Embryonic facial prominence (tissue), 1 donor: ENCODE data around the gene ZNF385A.
A peak's percentile ranks its signal among the peaks of the same experiment; 100 is the strongest.

Experiments used
- DNase-seq: peaks from one replicate; pipeline ENCODE4 v3.0.0-alpha.2; 2016; ENCODE audit errors: extremely low spot score

The ZNF385A gene

GRCh38 chr12:54392485-54393206 is 8.1 kb upstream of the ZNF385A start:
- DNase-seq: no peak

- no peak for DNase-seq
Observed at GRCh38 chr12:54390668-54391551, 6.4 kb upstream of the ZNF385A start.

DNA sequence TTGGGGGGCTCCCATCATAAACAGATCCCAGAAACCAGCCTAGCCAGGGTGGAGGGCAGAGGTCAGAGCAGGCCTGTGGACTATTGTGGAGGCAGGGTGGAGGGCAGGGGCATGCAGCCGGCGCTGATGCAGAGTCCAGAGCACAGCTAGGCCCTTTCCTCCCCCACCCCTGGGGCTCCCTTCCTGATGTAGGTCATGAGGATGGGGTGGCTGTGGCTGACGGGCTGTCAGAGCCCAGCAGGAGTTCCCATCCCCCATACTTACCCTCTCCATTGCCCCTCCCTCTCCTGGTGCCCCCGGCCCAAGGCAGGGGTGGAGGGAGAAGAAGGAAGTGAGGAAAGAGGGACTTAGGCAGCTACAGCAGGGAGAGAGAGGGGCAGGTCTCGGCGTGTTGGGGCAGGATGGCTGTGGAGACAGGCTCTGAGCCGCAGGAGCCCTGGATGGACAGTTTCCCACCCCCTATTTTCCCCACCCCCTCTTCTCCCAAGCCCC is 5.7 kb upstream of the ZNF385A start:
- DNase-seq: no peak

- DNase-seq: no peak
Observed at GRCh38 chr12:54389607-54390175, 5.2 kb upstream of the ZNF385A start.

GRCh38 chr12:54389134-54389508 is 4.6 kb upstream of the ZNF385A start:
- no peak for DNase-seq

GRCh38 chr12:54388237-54389133 is 4.0 kb upstream of the ZNF385A start:
- DNase-seq: no peak

DNA sequence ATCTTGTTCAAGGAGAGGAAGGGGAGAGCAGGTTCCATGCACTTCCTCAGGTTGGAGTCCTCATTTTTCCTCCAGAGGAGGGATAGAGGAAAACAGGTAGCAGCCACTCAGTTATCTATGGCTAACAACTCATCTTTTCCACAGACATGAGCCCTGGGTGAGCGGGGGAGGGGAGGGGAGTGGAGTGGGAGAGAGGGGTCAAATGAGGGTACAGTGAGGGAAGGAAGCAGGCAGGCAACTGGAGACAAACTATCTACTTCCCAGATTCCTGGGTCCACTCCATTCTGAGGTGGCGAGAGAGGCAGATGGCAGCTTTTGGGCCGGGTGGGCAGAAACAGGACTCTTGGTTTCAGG is 2.6 kb upstream of the ZNF385A start:
- no peak for DNase-seq

DNA sequence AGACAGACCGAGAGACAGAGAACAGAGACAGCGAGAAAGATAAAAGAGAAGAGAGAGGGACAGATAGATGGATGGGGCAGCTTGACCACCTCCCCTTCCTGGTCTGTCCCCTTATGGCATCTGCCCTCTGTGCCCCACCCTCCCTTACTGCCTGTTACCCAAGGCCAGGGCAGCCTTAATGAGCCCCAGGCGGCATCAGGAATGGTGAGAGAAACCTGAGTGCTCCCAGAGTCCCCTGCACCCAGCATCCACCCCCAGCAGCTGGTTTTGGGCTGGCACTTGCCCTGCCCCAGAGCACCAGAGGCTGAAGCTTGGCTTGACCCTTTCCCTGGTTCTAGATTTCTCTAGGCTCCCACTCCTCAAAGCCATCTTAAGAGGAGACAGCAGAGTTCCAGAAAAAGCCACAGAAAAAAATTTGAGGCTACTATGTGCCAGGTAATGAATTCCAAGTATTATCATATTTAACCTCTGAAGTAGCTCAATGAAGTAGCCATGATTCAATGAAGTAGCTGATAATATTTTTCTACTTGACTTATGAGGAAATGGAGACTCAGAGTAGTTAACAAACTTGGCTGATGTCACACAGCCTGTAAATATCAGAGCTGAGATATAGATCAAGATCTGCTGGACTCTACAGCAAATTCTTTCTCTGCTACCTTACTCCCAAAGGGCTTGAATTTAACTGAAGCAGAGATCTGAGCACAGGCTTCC is 2.0 kb upstream of the ZNF385A start:
- no peak for DNase-seq

DNA sequence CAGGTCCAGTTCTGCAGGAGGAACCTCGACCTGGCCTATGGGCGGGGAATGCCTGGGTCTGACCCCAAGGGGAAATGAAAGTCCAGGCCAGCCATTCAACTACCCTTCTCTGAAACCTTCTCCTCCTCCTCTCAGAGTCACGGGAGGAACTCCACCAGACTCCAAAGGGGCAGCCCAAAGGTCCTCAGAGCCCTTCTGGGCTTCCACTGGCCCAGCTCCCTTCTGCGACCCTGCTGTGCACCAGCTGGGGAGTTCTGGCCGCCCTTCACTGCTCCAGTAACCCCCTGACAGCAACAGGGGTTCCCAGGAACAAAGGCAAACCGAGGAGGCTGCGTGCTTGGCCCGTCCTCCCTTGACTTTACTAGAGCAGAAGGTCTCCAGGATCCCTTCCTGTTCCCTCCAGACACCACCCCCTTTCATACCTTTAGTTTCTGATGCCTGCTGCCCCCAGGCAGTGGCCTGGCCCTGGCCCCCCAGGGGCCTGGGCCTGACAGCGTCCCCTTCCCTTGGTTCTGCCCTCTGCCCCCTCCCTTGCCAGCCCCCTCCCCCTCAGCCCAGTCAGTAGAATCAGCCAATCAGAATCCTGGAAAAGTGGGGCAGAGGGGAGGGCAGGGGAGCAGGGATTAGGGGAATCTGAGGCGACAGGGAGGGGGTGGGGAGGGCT is 850 bp upstream of the ZNF385A start:
- DNase-seq: no peak

GRCh38 chr12:54383041-54383609 is 1.4 kb downstream of the ZNF385A start:
- DNase-seq: no peak

- no peak for DNase-seq
Observed at GRCh38 chr12:54381136-54381535, 3.4 kb downstream of the ZNF385A start.

GRCh38 chr12:54379398-54380201 is 4.9 kb downstream of the ZNF385A start:
- DNase-seq: peak; percentile 76

DNA sequence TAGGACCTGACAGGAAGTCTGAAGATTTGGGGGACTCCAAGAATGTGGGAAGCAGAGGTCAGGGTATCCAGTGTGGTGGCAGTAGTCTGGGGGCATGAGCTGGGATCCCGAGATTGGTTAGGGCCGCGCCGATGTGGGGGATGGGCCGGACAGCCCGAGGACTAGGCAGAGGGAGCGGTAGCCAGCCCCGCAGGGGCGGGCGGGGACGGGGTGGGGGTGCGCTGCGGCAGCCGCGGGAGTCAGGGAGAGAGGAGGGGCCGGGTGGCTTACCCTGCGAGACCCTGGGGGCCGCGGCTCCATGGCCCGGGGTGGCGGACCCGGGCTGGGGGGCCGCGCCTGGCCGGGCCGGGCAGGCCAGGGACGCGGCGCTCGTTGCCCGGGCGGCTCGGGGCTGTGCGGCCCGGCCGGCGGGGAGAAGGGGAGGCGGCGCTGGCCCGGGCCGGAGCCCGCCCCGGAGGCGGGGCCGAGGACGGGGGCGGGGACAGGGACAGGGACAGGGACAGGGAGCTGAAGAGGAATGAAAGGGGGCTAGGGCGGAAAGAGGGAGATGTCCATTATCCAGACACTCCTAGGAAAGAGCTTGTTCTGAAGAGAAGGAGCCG is 5.6 kb downstream of the ZNF385A start:
- no peak for DNase-seq

DNA sequence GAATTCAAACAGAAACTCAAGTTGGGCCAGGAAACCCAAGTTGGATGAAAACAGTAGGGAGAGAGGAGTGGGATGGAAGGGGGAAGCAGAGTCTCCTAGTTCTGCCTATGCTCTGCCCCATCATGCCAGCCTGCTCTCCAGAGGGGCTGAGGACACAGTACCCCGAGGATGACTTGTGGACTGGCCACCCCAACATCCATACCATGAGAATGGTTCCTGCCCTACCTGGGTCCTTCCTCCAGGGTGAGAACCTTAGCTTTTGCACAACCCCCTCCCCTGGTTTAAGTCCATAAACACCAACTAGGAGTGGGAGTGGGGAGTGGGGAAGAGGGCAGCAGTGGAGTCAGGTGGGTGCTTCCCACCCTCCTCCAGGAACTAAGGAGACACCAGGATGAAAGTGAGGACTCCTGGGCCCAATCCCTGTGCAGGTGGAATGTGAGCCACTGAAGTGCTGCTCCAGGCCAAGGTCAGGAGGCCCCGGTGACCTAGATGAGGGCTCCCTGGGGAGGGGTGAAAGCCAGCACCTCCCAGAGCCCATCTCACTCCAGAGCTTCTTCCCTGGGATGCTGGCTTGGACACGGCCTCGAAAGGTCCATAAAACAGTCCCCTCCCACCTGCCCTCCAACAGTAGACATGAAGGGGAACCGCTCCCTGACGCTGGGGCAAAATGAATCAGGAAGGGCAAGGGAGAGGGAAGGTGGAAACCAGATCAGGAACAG is 6.6 kb downstream of the ZNF385A start:
- no peak for DNase-seq

GRCh38 chr12:54377007-54377406 is 7.5 kb downstream of the ZNF385A start:
- no peak for DNase-seq

GRCh38 chr12:54376596-54376995 is 7.9 kb downstream of the ZNF385A start:
- DNase-seq: no peak

DNA sequence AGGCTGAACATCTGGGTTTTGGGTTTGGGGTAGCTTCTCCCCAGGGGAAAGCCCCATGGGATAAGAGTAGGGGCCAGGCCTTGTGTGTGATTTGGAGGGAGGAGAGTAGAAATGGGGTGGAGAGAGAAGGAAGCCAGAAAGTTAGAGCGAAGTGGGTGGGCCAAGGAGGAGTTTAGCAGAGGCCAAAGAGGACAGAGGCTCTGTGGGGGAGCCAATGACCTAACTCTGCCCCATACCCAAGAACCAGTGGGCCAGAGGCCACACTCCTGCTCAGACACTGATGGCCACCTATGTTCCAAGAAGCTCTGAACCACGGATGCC is 9.3 kb downstream of the ZNF385A start:
- DNase-seq: no peak

- DNase-seq: no peak
Observed at GRCh38 chr12:54374562-54375258, 9.8 kb downstream of the ZNF385A start.
